GM18868 (cell line): ENCODE results near the gene TIMM17A.
"Not testable (repeated sequence)": the region's sequence is repeated elsewhere in the genome, so short reads cannot be mapped to it uniquely, and the experiment has no call there.

Experiments
- ATAC-seq: cut with Tn5 transposase; IDR thresholded peaks from one replicate; pipeline ENCODE4 v1.9.1; 2021; ENCODE audit warnings: mild to moderate bottlenecking, moderate library complexity; ENCODE audit not compliant: unreplicated experiment

Gene TIMM17A

GRCh38 chr1:202014060-202014459 lies 58.8 kb downstream of the TIMM17A start:
- no peak for ATAC-seq

DNA sequence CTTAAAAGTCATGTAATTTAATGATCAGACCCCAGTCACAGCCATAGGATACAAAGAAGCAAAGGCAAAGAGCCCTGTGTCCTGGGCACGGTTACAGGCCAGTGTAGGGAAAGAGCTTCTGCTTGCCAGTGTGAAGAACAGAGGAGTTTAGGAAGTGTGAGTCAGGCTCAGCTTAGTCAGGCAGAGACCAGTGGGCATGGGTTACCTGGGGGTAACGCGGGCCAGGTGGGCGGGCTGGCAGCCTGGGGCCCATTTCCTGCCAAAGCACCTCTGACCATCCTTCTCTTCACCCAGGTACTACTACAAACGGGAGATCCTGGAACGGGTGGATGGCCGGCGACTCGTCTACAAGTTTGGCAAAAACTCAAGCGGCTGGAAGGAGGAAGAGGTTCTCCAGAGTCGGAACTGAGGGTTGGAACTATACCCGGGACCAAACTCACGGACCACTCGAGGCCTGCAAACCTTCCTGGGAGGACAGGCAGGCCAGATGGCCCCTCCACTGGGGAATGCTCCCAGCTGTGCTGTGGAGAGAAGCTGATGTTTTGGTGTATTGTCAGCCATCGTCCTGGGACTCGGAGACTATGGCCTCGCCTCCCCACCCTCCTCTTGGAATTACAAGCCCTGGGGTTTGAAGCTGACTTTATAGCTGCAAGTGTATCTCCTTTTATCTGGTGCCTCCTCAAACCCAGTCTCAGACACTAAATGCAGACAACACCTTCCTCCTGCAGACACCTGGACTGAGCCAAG lies 59.8 kb downstream of the TIMM17A start:
- ATAC-seq: no peak

GRCh38 chr1:202015662-202015937 lies 60.3 kb downstream of the TIMM17A start:
- ATAC-seq: no peak

DNA sequence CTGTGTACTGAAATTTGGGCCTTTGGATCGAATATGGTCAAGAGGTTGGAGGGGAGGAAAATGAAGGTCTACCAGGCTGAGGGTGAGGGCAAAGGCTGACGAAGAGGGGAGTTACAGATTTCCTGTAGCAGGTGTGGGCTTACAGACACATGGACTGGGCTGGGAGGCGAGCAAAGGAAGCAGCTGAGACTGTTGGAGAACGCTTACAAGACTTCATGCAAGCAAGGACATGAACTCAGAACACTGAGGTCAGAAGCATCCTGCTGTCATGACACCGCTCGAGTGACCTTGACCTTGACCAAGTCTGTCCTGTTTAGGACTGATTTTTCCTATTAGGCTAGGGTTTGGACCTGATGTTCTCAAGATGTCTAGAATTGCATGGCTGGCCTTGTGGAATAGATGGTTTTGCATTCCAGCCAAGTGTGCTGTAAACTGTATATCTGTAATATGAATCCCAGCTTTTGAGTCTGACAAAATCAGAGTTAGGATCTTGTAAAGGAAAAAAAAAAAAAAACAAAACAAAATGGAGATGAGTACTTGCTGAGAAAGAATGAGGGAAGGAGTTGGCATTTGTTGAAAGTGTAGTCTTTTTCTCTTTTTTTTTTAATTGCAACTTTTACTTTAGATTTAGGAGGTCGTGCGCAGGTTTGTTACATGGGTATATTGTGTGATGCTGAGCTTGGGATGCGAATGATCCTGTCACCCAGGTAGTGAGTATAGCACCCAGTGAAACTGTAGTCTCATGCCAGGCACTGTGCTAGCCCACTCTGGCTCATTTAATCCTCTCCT lies 60.9 kb downstream of the TIMM17A start:
- ATAC-seq: no peak

- no peak for ATAC-seq
These were observed 61.8 kb downstream of the TIMM17A start for GRCh38 chr1:202016811-202017748.

DNA sequence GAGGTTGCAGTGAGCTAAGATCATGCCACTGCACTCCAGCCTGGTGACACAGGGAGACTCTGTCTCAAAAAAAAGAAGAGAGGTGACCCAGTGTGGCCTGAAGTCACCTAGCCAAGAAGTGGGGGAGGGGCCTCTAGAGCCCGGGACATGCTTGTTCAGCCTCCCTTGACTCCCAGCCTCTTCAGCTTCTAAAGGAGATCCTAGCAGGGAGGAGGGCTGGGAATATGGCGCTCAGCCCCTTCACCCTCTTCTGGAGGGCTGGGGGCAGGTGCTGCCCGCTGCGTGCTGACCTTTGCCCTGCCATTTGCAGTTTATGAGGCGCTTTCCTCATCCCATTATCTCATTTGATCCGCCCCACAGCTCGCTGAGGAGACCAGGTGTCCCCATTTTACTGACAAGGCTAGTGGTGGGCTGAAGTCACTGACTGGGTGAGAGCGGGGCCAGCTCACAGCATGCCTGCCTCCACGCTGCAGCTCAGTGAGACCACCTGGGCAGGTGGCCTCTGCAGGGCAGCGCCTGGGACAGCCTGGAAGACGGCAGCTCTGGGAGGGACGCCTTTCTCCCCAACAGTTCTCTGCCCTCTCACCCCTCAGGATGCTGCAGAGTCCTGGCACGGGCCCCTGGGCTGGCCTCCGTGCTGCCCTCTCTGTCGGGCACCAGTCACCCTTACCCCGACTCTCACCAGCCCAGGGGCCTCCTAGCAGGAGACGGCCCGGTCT lies 62.6 kb downstream of the TIMM17A start:
- no peak for ATAC-seq

DNA sequence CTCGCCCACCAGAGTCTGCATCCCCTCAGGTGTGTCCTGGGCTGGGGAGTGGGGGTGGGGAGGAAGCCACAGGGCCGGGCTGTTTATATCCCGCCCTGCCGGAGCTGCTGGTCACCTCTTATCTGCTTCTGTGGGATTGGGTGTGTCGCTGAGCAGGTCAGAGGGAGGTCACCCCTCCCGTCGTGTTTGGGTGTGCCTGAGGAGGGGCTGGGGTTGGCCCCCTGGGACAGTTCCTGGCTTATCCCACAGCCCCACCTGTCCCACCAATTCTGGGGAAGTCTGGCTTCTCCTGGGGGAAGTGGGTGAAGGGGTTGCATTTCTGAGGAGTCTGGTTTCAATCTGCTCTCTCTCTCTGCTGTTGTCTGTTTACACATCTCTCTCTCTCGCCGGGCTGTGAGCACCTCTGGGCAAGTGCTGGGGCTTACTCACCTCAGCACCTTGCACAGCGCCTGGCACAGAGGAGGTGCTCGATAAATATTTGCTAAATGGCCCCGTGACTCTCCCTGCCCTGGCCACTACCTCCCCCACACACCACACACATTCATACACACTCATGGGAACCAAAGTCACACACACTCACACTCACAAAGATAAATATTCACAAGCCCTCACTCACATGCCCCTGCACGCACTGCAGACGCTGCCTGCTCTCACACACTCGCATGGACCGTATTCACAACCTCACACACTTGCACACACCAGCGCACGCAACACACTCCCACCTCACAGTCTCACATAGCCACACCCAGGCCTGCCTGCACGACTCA lies 63.3 kb downstream of the TIMM17A start:
- no peak for ATAC-seq

DNA sequence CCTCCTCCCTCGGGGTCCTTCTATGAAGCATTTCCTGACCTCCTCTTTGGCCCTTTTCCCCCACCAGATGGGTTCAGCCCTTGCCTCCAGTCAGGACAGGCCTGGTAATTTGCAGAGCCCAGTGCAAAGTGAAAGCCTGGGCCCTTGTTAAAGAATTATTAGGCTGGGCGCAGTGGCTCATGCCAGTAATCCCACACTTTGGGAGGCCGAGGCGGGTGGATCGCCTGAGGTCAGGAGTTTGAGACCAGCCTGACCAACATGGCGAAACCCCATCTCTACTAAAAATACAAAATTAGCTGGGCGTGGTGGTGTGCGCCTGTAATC lies 63.9 kb downstream of the TIMM17A start:
- not testable (repeated sequence) for ATAC-seq
